Ishikawa (cell line): Measurements from ENCODE around the gene EBI3.

Experiments used
- CEBPB ChIP-seq: IDR thresholded peaks from 2 replicates; pipeline ENCODE4 v1.6.1; 2012
- CREB1 ChIP-seq: IDR thresholded peaks from 2 replicates; pipeline ENCODE4 v1.6.1; 2012; ENCODE audit warnings: low read depth
- EGR1 ChIP-seq: IDR thresholded peaks from 2 replicates; pipeline ENCODE4 v1.6.1; 2012
- EP300 ChIP-seq: IDR thresholded peaks from 2 replicates; pipeline ENCODE4 v1.6.1; 2012; ENCODE audit warnings: borderline replicate concordance
- FOXM1 ChIP-seq: IDR thresholded peaks from 2 replicates; pipeline ENCODE4 v1.6.1; 2012; ENCODE audit warnings: low read depth, borderline replicate concordance
- NFIC ChIP-seq: IDR thresholded peaks from 2 replicates; pipeline ENCODE4 v1.6.1; 2012
- RAD21 ChIP-seq: IDR thresholded peaks from 2 replicates; pipeline ENCODE4 v1.6.1; 2012; ENCODE audit warnings: low read depth
- TAF1 ChIP-seq: IDR thresholded peaks from 2 replicates; pipeline ENCODE4 v1.6.1; 2012; ENCODE audit warnings: low read depth, mild to moderate bottlenecking
- TCF12 ChIP-seq: IDR thresholded peaks from 2 replicates; pipeline ENCODE4 v1.6.1; 2012; ENCODE audit warnings: low read depth
- TEAD4 ChIP-seq: IDR thresholded peaks from 2 replicates; pipeline ENCODE4 v1.6.1; 2012
- YY1 ChIP-seq: IDR thresholded peaks from 2 replicates; pipeline ENCODE4 v1.6.1; 2012; ENCODE audit warnings: low read depth
- ZBTB7A ChIP-seq: IDR thresholded peaks from 2 replicates; pipeline ENCODE4 v1.6.1; 2012; ENCODE audit warnings: low read depth
- TF ChIP-seq, protein P1 (sequence below): IDR thresholded peaks from 2 replicates; pipeline ENCODE4 v1.6.1; 2012
- TF ChIP-seq, protein P2 (sequence below): IDR thresholded peaks from 2 replicates; pipeline ENCODE4 v1.6.1; 2012; ENCODE audit warnings: low read depth, mild to moderate bottlenecking
- TF ChIP-seq, protein P3 (sequence below): IDR thresholded peaks from 2 replicates; pipeline ENCODE4 v1.6.1; 2012

The EBI3 gene

GRCh38 chr19:4200940-4201542 is 28.3 kb upstream of the EBI3 start:
- no peak for TF ChIP-seq NFIC
- no peak for TF ChIP-seq ZBTB7A
- no peak for TF ChIP-seq RAD21
- no peak for TF ChIP-seq YY1
- TF ChIP-seq CEBPB = no peak
- TF ChIP-seq TCF12 = no peak
- TF ChIP-seq, protein P1, sequence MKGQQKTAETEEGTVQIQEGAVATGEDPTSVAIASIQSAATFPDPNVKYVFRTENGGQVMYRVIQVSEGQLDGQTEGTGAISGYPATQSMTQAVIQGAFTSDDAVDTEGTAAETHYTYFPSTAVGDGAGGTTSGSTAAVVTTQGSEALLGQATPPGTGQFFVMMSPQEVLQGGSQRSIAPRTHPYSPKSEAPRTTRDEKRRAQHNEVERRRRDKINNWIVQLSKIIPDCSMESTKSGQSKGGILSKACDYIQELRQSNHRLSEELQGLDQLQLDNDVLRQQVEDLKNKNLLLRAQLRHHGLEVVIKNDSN = no peak
- no peak for TF ChIP-seq CREB1
- no peak for TF ChIP-seq FOXM1
- no peak for TF ChIP-seq TAF1
- TF ChIP-seq, protein P2, sequence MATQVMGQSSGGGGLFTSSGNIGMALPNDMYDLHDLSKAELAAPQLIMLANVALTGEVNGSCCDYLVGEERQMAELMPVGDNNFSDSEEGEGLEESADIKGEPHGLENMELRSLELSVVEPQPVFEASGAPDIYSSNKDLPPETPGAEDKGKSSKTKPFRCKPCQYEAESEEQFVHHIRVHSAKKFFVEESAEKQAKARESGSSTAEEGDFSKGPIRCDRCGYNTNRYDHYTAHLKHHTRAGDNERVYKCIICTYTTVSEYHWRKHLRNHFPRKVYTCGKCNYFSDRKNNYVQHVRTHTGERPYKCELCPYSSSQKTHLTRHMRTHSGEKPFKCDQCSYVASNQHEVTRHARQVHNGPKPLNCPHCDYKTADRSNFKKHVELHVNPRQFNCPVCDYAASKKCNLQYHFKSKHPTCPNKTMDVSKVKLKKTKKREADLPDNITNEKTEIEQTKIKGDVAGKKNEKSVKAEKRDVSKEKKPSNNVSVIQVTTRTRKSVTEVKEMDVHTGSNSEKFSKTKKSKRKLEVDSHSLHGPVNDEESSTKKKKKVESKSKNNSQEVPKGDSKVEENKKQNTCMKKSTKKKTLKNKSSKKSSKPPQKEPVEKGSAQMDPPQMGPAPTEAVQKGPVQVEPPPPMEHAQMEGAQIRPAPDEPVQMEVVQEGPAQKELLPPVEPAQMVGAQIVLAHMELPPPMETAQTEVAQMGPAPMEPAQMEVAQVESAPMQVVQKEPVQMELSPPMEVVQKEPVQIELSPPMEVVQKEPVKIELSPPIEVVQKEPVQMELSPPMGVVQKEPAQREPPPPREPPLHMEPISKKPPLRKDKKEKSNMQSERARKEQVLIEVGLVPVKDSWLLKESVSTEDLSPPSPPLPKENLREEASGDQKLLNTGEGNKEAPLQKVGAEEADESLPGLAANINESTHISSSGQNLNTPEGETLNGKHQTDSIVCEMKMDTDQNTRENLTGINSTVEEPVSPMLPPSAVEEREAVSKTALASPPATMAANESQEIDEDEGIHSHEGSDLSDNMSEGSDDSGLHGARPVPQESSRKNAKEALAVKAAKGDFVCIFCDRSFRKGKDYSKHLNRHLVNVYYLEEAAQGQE = no peak
- TF ChIP-seq TEAD4 = no peak

DNA sequence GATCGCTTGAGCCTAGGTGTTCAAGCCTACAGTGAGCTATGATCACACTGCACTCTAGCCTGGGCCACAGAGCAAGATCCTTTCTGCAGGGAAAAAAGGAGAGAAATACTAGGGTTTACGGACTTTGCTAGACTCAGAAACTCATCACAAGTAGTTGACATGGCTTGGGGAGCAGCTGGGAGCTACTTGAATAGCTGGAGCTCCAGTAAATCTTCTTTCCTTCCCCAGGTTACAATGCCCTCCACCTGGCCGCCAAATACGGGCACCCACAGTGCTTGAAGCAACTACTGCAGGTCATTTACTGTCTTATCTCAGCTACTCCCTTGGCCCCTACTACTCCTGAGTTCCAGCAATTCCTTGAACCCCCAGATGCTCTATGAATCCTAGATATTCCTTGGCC is 27.5 kb upstream of the EBI3 start:
- TF ChIP-seq NFIC = no peak

GRCh38 chr19:4206818-4207484 is 22.4 kb upstream of the EBI3 start:
- TF ChIP-seq RAD21 (peak; percentile 31; the same call in 1 of the 2 replicates), NFIC (no peak)

- TF ChIP-seq RAD21 (peak; percentile 43), TEAD4 (0 out of 2 replicates have a peak, but pooled peaks have one; percentile 20), CREB1 (no peak)
Measured at GRCh38 chr19:4208385-4209094, 20.8 kb upstream of the EBI3 start.

GRCh38 chr19:4210166-4210731 is 19.1 kb upstream of the EBI3 start:
- TF ChIP-seq TAF1 (no peak), RAD21 (no peak), CREB1 (no peak), TCF12 (no peak), ZBTB7A (no peak), YY1 (no peak), CEBPB (no peak), EGR1 (no peak), NFIC (no peak), EP300 (no peak), TEAD4 (no peak), FOXM1 (no peak)
- TF ChIP-seq, protein P1 = no peak
- TF ChIP-seq, protein P3, sequence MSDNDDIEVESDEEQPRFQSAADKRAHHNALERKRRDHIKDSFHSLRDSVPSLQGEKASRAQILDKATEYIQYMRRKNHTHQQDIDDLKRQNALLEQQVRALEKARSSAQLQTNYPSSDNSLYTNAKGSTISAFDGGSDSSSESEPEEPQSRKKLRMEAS = no peak
- TF ChIP-seq, protein P2 = no peak

DNA sequence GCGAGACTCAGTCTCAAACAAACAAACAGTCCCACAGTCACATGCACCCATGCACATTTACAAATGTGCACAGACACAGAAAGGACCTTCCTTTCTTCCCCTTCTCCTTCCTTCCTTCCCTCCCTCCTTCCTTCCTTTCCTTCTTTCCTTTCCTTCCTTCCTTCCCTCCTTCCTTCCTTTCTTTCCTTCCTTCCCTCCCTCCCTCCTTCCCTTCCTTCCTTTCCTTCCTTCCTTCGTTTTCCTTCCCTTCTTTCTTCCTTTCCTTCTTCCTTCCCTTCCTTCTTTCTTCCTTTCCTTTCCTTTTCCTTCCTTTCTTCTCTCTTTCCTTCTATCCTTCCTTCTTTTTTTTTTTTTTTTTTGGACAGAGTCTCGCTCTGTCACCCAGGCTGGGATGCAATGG is 16.2 kb upstream of the EBI3 start:
- no peak for TF ChIP-seq YY1
- TF ChIP-seq, protein P1 = no peak
- no peak for TF ChIP-seq ZBTB7A
- no peak for TF ChIP-seq CEBPB
- no peak for TF ChIP-seq EP300
- TF ChIP-seq RAD21 = no peak
- TF ChIP-seq TEAD4 = no peak
- TF ChIP-seq TAF1 = no peak
- TF ChIP-seq FOXM1 = no peak
- no peak for TF ChIP-seq EGR1
- TF ChIP-seq, protein P2 = no peak
- TF ChIP-seq NFIC = no peak
